Posterior cingulate gyrus (tissue), 11 donors: Measurements from ENCODE around the gene TRIP13.
A peak's percentile ranks its signal among the peaks of the same experiment; 100 is the strongest.

Source experiments
- DNase-seq, 10 donors: peaks; one replicate each; pipeline versions ENCODE4 v3.0.0 to v3.0.0-alpha.2; 2020 to 2021; ENCODE audit warnings: mixed read lengths in 3 of 10
- intact Hi-C: fragments of 100-400 bp; cut with DNase I; formaldehyde crosslinking; loops from one replicate; pipeline ENCODE4 v1.15.1; 2023

The TRIP13 gene

GRCh38 chr5:854217-854616, 38.5 kb upstream of the TRIP13 start:
- peak in 3 of 10 donors; percentile 22 to 73 (median 30) for DNase-seq
- intact Hi-C loops, result no loop called here

- intact Hi-C loops, result no loop called here
- peak in 4 of 10 donors; percentile 4 to 67 (median 32) for DNase-seq
Measured at GRCh38 chr5:854966-855743, 37.5 kb upstream of the TRIP13 start.

- peak in 4 of 10 donors; percentile 2 to 56 (median 26) for DNase-seq
- intact Hi-C loops, result no loop called here
Measured at GRCh38 chr5:855771-856530, 36.7 kb upstream of the TRIP13 start.

GRCh38 chr5:856531-857425, 35.9 kb upstream of the TRIP13 start:
- peak in 4 of 10 donors; percentile 6 to 56 (median 28) for DNase-seq
- intact Hi-C loops, result no loop called here

- intact Hi-C loops, result no loop called here
- DNase-seq, result peak in 3 of 10 donors; percentile 29 to 75 (median 40)
Measured at GRCh38 chr5:858726-859125, 34.0 kb upstream of the TRIP13 start.

GRCh38 chr5:859391-859790, 33.3 kb upstream of the TRIP13 start:
- intact Hi-C loops, result no loop called here
- DNase-seq, result peak in 2 of 10 donors; percentile 33 to 51

GRCh38 chr5:859798-860296, 32.8 kb upstream of the TRIP13 start:
- intact Hi-C loops, result no loop called here
- DNase-seq, result peak in 3 of 10 donors; percentile 62 to 78 (median 76)

- peak in 1 of 10 donors; percentile 74 for DNase-seq
- intact Hi-C loops, result no loop called here
Measured at GRCh38 chr5:860506-861150, 32.1 kb upstream of the TRIP13 start.

GRCh38 chr5:861442-862366, 31.0 kb upstream of the TRIP13 start:
- intact Hi-C loops, result no loop called here
- peak in 1 of 10 donors; percentile 74 for DNase-seq

GRCh38 chr5:862367-863243, 30.1 kb upstream of the TRIP13 start:
- intact Hi-C loops, result no loop called here
- peak in 4 of 10 donors; percentile 15 to 92 (median 68) for DNase-seq

GRCh38 chr5:863244-863805, 29.4 kb upstream of the TRIP13 start:
- intact Hi-C loops, result no loop called here
- DNase-seq, result peak in 1 of 10 donors; percentile 55

GRCh38 chr5:864492-865167, 28.1 kb upstream of the TRIP13 start:
- intact Hi-C loops, result no loop called here

GRCh38 chr5:865168-865521, 27.5 kb upstream of the TRIP13 start:
- intact Hi-C loops, result no loop called here
- peak in 2 of 10 donors; percentile 67 to 84 for DNase-seq

More at GRCh38 chr5:864492-865167, 28.1 kb upstream of the TRIP13 start:
- peak in 1 of 10 donors; percentile 43 for DNase-seq

- intact Hi-C loops, result no loop called here
- peak in 2 of 10 donors; percentile 68 to 77 for DNase-seq
Measured at GRCh38 chr5:865771-866170, 26.9 kb upstream of the TRIP13 start.

GRCh38 chr5:867300-867870, 25.3 kb upstream of the TRIP13 start:
- DNase-seq, result peak in 2 of 10 donors; percentile 40 to 65
- intact Hi-C loops, result no loop called here

GRCh38 chr5:868428-869135, 24.1 kb upstream of the TRIP13 start:
- DNase-seq, result peak in 2 of 10 donors; percentile 50 to 72
- intact Hi-C loops, result no loop called here
